Esophagus muscularis mucosa (tissue), 4 donors: ENCODE results near the gene NBPF3.

Experiments used
- CTCF ChIP-seq, 3 experiments: fragments of 200-600 bp in 2 of 3; fragments of 450-650 bp in 1 of 3; sonication (generic) in 2 of 3; IDR thresholded peaks; one replicate each; pipeline ENCODE4 v1.5.1; 2017 to 2019; ENCODE audit warnings: antibody characterized with exemption in 3 of 3, mild to moderate bottlenecking in 2 of 3, moderate library complexity in 1 of 3
- EP300 ChIP-seq: sonication (generic); formaldehyde crosslinking; IDR thresholded peaks from one replicate; pipeline ENCODE4 v1.6.1; 2017; ENCODE audit warnings: antibody characterized with exemption
- POLR2A ChIP-seq: fragments of 450-650 bp; IDR thresholded peaks from one replicate; pipeline ENCODE4 v1.6.1; 2017; ENCODE audit warnings: antibody characterized with exemption, moderate library complexity, mild to moderate bottlenecking, low read depth
- POLR2AphosphoS5 ChIP-seq, 2 donors: sonication (generic); formaldehyde crosslinking; IDR thresholded peaks; one replicate each; pipeline ENCODE4 v1.6.1; 2017; ENCODE audit warnings: antibody characterized with exemption in 2 of 2

GRCh38 chr1:21511579-21512522 is 71.9 kb downstream of the NBPF3 start:
- TF ChIP-seq CTCF (IDR thresholded peaks at IDR 0.05) = no peak
- TF ChIP-seq POLR2A = no peak
- TF ChIP-seq POLR2AphosphoS5 (IDR thresholded peaks at IDR 0.05) = no peak
- TF ChIP-seq EP300 = no peak
